ENCODE measurements around the gene NEDD4. TPM values are rescaled to one million over a fixed set of nuclear protein-coding genes. Genes with fewer than 3 reads are reported as not detected.

NEDD4 gene
- total and polyA plus RNA-seq, 12 donors, result 2.5 to 20.5 (median 9.5) TPM

DNA sequence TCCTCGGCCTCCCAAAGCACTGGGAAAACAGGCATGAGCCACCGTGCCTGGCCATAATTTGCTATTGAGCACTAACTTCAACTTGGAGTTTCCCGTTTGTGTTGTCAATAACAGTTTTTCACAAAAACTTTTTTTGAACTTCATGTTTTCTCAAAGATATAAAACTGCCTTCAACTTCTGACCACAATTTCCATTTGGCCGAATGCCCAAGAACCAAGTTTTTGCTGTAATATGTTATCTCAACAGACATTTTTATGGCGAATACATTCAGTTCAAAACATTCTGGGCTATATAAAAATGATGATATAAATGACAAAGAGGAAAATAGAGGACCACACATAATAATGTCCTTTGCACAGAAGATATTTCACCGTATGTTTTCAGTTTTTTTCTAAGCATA lies 56.4 kb downstream of the NEDD4 start:
- H3K4me3 ChIP-seq, result no peak overlapping the region
- TF ChIP-seq, protein P1, sequence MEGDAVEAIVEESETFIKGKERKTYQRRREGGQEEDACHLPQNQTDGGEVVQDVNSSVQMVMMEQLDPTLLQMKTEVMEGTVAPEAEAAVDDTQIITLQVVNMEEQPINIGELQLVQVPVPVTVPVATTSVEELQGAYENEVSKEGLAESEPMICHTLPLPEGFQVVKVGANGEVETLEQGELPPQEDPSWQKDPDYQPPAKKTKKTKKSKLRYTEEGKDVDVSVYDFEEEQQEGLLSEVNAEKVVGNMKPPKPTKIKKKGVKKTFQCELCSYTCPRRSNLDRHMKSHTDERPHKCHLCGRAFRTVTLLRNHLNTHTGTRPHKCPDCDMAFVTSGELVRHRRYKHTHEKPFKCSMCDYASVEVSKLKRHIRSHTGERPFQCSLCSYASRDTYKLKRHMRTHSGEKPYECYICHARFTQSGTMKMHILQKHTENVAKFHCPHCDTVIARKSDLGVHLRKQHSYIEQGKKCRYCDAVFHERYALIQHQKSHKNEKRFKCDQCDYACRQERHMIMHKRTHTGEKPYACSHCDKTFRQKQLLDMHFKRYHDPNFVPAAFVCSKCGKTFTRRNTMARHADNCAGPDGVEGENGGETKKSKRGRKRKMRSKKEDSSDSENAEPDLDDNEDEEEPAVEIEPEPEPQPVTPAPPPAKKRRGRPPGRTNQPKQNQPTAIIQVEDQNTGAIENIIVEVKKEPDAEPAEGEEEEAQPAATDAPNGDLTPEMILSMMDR (IDR thresholded peaks at IDR 0.05), result no peak
- no peak for TF ChIP-seq POLR2A (IDR thresholded peaks at IDR 0.05)
- peaks cover 0 to 8% of the 10 kb centered on the region in 2 donors for H3K4me1 ChIP-seq (replicated peaks in 1 of 2)
- 39 to 49% (median 45%) methylated on average over 6 of the region's 6 CpGs for WGBS, 4 donors
- peak in 3 of 7 donors; percentile 16 to 31 (median 23) for DNase-seq
- H3K27me3 ChIP-seq, result no peaks in the 10 kb centered on the region
- intact Hi-C loops (cut with DNase I), result no loop called here
- no peak overlapping the region for H3K27ac ChIP-seq
- no peaks in the 10 kb centered on the region for H3K9me3 ChIP-seq (replicated peaks in 1 of 3)
- no peaks in the 10 kb centered on the region for H3K36me3 ChIP-seq (replicated peaks in 1 of 2)

DNA sequence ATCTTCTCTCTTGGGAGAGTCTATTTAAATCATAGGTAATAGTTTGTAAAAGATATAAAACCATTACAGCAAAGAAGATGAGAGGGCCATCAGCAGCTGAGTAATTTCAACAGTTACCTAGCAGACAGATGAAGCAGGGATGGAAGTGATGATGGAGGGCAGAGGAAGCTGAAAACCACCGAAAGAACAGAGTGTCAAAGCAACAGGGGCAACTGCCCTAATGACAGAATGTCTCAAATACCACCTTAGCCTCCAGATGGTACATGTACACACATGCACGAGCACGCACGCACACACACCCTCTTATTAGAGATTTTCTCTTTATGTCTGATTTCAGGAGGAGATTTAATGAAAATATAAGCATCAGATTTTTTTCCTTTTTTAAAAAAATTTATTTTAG lies 64.5 kb downstream of the NEDD4 start:
- H3K4me3 ChIP-seq, result no peak overlapping the region
- no peak for TF ChIP-seq POLR2A (IDR thresholded peaks at IDR 0.05)
- TF ChIP-seq, protein P1 (IDR thresholded peaks at IDR 0.05), result no peak
- DNase-seq, result no peak
- H3K9me3 ChIP-seq (replicated peaks in 1 of 3), result no peaks in the 10 kb centered on the region
- no peaks in the 10 kb centered on the region for H3K27me3 ChIP-seq
- WGBS, 4 donors, result 88 to 92% (median 90%) methylated on average over 4 of the region's 4 CpGs
- no peaks in the 10 kb centered on the region for H3K4me1 ChIP-seq (replicated peaks in 1 of 2)
- intact Hi-C loops (cut with DNase I), result no loop called here
- no peak overlapping the region for H3K27ac ChIP-seq
- H3K36me3 ChIP-seq (replicated peaks in 1 of 2), result no peaks in the 10 kb centered on the region

- DNase-seq, result no peak
- H3K4me3 ChIP-seq, result no peak overlapping the region
- H3K9me3 ChIP-seq (replicated peaks in 1 of 3), result no peaks in the 10 kb centered on the region
- H3K36me3 ChIP-seq (replicated peaks in 1 of 2), result no peaks in the 10 kb centered on the region
- intact Hi-C loops (cut with DNase I), result no loop called here
- no peak overlapping the region for H3K27ac ChIP-seq
- WGBS, 4 donors, result 95 to 97% (median 97%) methylated on average over 4 of the region's 4 CpGs
- H3K4me1 ChIP-seq (replicated peaks in 1 of 2), result peaks cover 0 to 4% of the 10 kb centered on the region in 2 donors
- TF ChIP-seq, protein P1 (IDR thresholded peaks at IDR 0.05), result no peak
- no peak for TF ChIP-seq POLR2A (IDR thresholded peaks at IDR 0.05)
- no peaks in the 10 kb centered on the region for H3K27me3 ChIP-seq
These were observed 71.7 kb downstream of the NEDD4 start for GRCh38 chr15:55921744-55922143.

DNA sequence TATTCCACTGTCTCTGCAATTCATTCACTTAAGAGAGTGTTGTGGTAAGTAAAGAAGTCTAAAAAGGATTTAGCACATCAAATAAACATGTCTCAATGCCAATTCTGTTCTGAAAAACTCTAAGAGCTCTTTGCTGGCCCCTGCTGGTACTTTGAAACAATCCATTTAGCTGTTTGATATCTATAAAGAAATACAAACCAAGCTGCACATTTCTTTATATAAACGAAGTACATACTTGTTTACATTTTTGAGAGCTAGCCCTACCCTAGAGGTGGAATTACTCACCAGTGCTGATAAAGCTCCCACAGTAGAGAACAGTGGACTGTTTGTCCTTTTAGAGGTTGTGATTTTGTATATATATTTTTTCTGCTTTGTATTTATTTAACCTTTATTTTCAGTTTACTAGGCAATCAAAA lies 75.5 kb downstream of the NEDD4 start:
- peak in 3 of 7 donors; percentile 26 to 38 (median 32) for DNase-seq
- H3K36me3 ChIP-seq (replicated peaks in 1 of 2), result no peaks in the 10 kb centered on the region
- H3K4me3 ChIP-seq, result no peak overlapping the region
- no peaks in the 10 kb centered on the region for H3K9me3 ChIP-seq (replicated peaks in 1 of 3)
- peaks cover 0 to 4% of the 10 kb centered on the region in 2 donors for H3K4me1 ChIP-seq (replicated peaks in 1 of 2)
- TF ChIP-seq, protein P1 (IDR thresholded peaks at IDR 0.05), result peak; percentile 39 to 62 (median 46)
- TF ChIP-seq POLR2A (IDR thresholded peaks at IDR 0.05), result no peak
- H3K27me3 ChIP-seq, result no peaks in the 10 kb centered on the region
- H3K27ac ChIP-seq, result no peak overlapping the region
- intact Hi-C loops (cut with DNase I), result no loop called here
- WGBS, 4 donors, result 0% methylated on average over 1 of the region's 1 CpG
